SK-N-SH (cell line): ENCODE measurements around the gene RPS17. TPM values are rescaled to one million over a fixed set of nuclear protein-coding genes. Genes with fewer than 3 reads are reported as not detected.

ENCODE experiments used
- CTCF ChIA-PET: fragments of 300-600, 350-600 bp; formaldehyde crosslinking; extraction: SDS; loops from one replicate; lab custom pipeline; 2021; lab: Yijun Ruan, JAX
- POLR2A ChIA-PET: fragments of 350-600 bp; sonication (Branson Sonifier 250); formaldehyde crosslinking; extraction: SDS; loops from one replicate; lab custom pipeline; 2020; ENCODE audit warnings: antibody characterized with exemption, inconsistent platforms; lab: Yijun Ruan, JAX
- DNase-seq: peaks from one replicate; pipeline ENCODE4 v3.0.0; 2012
- H2AFZ ChIP-seq: fragments of 200-600 bp; sonication (generic); 2 replicates; pipeline ENCODE4 v1.8.1; 2016; ENCODE audit warnings: antibody characterized with exemption, mild to moderate bottlenecking, low read depth
- H3F3A ChIP-seq: fragments of 200-600 bp; sonication (generic); replicated peaks from 2 replicates; pipeline ENCODE3; 2016; ENCODE audit warnings: antibody characterized with exemption, mild to moderate bottlenecking; ENCODE audit not compliant: insufficient read depth
- H3K27ac ChIP-seq, 2 experiments: fragments of 200-500 bp in 1 of 2; fragments of 200-600 bp in 1 of 2; sonication (Bioruptor generic) in 1 of 2; sonication (generic), shearing (Covaris generic) in 1 of 2; 2 replicates each; pipeline versions ENCODE4 v1.5.1 to v1.6.1; 2014 to 2016; ENCODE audit warnings: low read depth in 2 of 2, inconsistent platforms in 1 of 2, low read length in 1 of 2, mild to moderate bottlenecking in 1 of 2, mixed read lengths in 1 of 2
- H3K27me3 ChIP-seq: fragments of 200-600 bp; sonication (generic), shearing (Covaris generic); 2 replicates; pipeline ENCODE4 v1.6.1; 2016; ENCODE audit warnings: mixed run types; ENCODE audit not compliant: insufficient read depth
- H3K36me3 ChIP-seq, 2 experiments: fragments of 200-500 bp in 1 of 2; fragments of 200-600 bp in 1 of 2; sonication (Bioruptor generic) in 1 of 2; sonication (generic) in 1 of 2; replicated peaks in 1 of 2; 2 replicates each; pipeline versions ENCODE3 to v1.5.1; 2014 to 2016; ENCODE audit warnings: low read length in 1 of 2, mild to moderate bottlenecking in 1 of 2; ENCODE audit not compliant: insufficient read depth in 2 of 2, control insufficient read depth in 1 of 2
- H3K4me1 ChIP-seq, 2 experiments: fragments of 200-500 bp in 1 of 2; fragments of 200-600 bp in 1 of 2; sonication (Bioruptor generic) in 1 of 2; sonication (generic), shearing (Covaris generic) in 1 of 2; 2 replicates each; pipeline versions ENCODE4 v1.5.1 to v1.6.1; 2014 to 2016; ENCODE audit warnings: low read depth in 1 of 2, low read length in 1 of 2, mixed run types in 1 of 2; ENCODE audit not compliant: insufficient read depth in 2 of 2, control insufficient read depth in 1 of 2
- H3K4me2 ChIP-seq: fragments of 200-600 bp; sonication (generic), shearing (Covaris generic); 2 replicates; pipeline ENCODE4 v1.6.1; 2017; ENCODE audit warnings: mixed run types
- H3K4me3 ChIP-seq, 2 experiments: fragments of 200-500 bp in 1 of 2; fragments of 200-600 bp in 1 of 2; sonication (Bioruptor generic) in 1 of 2; sonication (generic), shearing (Covaris generic) in 1 of 2; 2 replicates each; pipeline versions ENCODE4 v1.5.1 to v1.8.1; 2014 to 2016; ENCODE audit warnings: low read depth in 2 of 2, inconsistent platforms in 1 of 2, low read length in 1 of 2, mild to moderate bottlenecking in 1 of 2, mixed read lengths in 1 of 2, moderate library complexity in 1 of 2
- H3K79me2 ChIP-seq: fragments of 200-600 bp; sonication (generic); 2 replicates; pipeline ENCODE4 v1.8.1; 2017; ENCODE audit warnings: mild to moderate bottlenecking; ENCODE audit not compliant: insufficient read depth
- H3K9ac ChIP-seq: fragments of 200-600 bp; sonication (generic); 2 replicates; pipeline ENCODE4 v1.6.1; 2017; ENCODE audit warnings: mixed run types
- H3K9me2 ChIP-seq: fragments of 200-600 bp; sonication (generic); 2 replicates; pipeline ENCODE4 v1.6.1; 2017; ENCODE audit warnings: mixed run types
- H3K9me3 ChIP-seq: fragments of 200-600 bp; sonication (generic); 2 replicates; pipeline ENCODE4 v1.6.1; 2017; ENCODE audit warnings: mixed run types, mild to moderate bottlenecking, moderate library complexity
- H4K20me1 ChIP-seq: fragments of 200-600 bp; sonication (generic); 2 replicates; pipeline ENCODE4 v1.6.1; 2017; ENCODE audit warnings: mild to moderate bottlenecking, mixed run types; ENCODE audit not compliant: insufficient read depth
- CHD2 ChIP-seq: fragments of 150-350 bp; IDR thresholded peaks from 2 replicates; pipeline ENCODE4 v1.6.1; 2018; ENCODE audit warnings: low read length; ENCODE audit not compliant: partially characterized antibody
- ELF1 ChIP-seq: IDR thresholded peaks from 2 replicates; pipeline ENCODE4 v1.4.0; 2012
- EP300 ChIP-seq, 2 experiments: IDR thresholded peaks; 2 replicates each; pipeline versions ENCODE4 v1.4.0 to v1.6.1; 2012; ENCODE audit warnings: borderline replicate concordance in 1 of 2, low read depth in 1 of 2, low read length in 1 of 2
- EZH2phosphoT487 ChIP-seq: fragments of 200-600 bp; sonication (generic); IDR thresholded peaks from 2 replicates; pipeline ENCODE4 v1.6.1; 2017; ENCODE audit warnings: low read depth, mixed run types, mild to moderate bottlenecking, antibody characterized with exemption, moderate library complexity, borderline replicate concordance
- FOXJ3 ChIP-seq: sonication (generic); formaldehyde crosslinking; IDR thresholded peaks from 2 replicates; pipeline ENCODE4 v1.5.1; 2020; ENCODE audit warnings: mild to moderate bottlenecking, missing genetic modification reagents
- FOXM1 ChIP-seq: IDR thresholded peaks from 2 replicates; pipeline ENCODE4 v1.4.0; 2012; ENCODE audit warnings: low read depth, mild to moderate bottlenecking
- GABPA ChIP-seq: IDR thresholded peaks from 2 replicates; pipeline ENCODE4 v1.4.0; 2012; ENCODE audit warnings: low read depth, mild to moderate bottlenecking
- MEF2A ChIP-seq: IDR thresholded peaks from 2 replicates; pipeline ENCODE4 v1.4.0; 2012; ENCODE audit warnings: low read depth, borderline replicate concordance
- MXI1 ChIP-seq: IDR thresholded peaks from 2 replicates; pipeline ENCODE4 v1.6.1; 2012; ENCODE audit warnings: mild to moderate bottlenecking, low read depth, low read length, improper control_type of control experiment
- NRF1 ChIP-seq: IDR thresholded peaks from 2 replicates; pipeline ENCODE4 v1.6.1; 2012; ENCODE audit warnings: low read depth, mild to moderate bottlenecking, low read length
- POLR2AphosphoS5 ChIP-seq: IDR thresholded peaks from 2 replicates; pipeline ENCODE4 v1.6.1; 2012; ENCODE audit warnings: low read depth, low read length
- RAD21 ChIP-seq: IDR thresholded peaks from 2 replicates; pipeline ENCODE4 v1.6.1; 2012; ENCODE audit warnings: mild to moderate bottlenecking, low read length
- RFX5 ChIP-seq: IDR thresholded peaks from 2 replicates; pipeline ENCODE4 v1.6.1; 2012; ENCODE audit warnings: mild to moderate bottlenecking, improper control_type of control experiment, low read length
- RXRA ChIP-seq: IDR thresholded peaks from 2 replicates; pipeline ENCODE4 v1.4.0; 2012; ENCODE audit warnings: low read depth, mild to moderate bottlenecking, borderline replicate concordance
- SIN3A ChIP-seq: IDR thresholded peaks from 2 replicates; pipeline ENCODE4 v1.6.1; 2012; ENCODE audit warnings: low read depth, mild to moderate bottlenecking, low read length, moderate library complexity, borderline replicate concordance
- SMC3 ChIP-seq: IDR thresholded peaks from 2 replicates; pipeline ENCODE4 v1.6.1; 2012; ENCODE audit warnings: low read depth, low read length, improper control_type of control experiment
- TAF1 ChIP-seq: IDR thresholded peaks from 2 replicates; pipeline ENCODE4 v1.6.1; 2012; ENCODE audit warnings: low read depth, mild to moderate bottlenecking, low read length, moderate library complexity, borderline replicate concordance
- TCF12 ChIP-seq: IDR thresholded peaks from 2 replicates; pipeline ENCODE4 v1.4.0; 2012
- TEAD4 ChIP-seq: IDR thresholded peaks from 2 replicates; pipeline ENCODE4 v1.4.0; 2012; ENCODE audit warnings: mild to moderate bottlenecking, borderline replicate concordance; ENCODE audit not compliant: insufficient read depth
- YY1 ChIP-seq: IDR thresholded peaks from 2 replicates; pipeline ENCODE4 v1.4.0; 2012; ENCODE audit warnings: low read depth, mild to moderate bottlenecking
- WGBS: methylation state at CpG from one replicate; pipeline ENCODE4 v1.1.6; 2017; ENCODE audit warnings: low lambda C conversion rate; 5-methylcytosine and 5-hydroxymethylcytosine counted together
- polyA plus RNA-seq, 3 experiments: library from polyadenylated mRNA; depleted of rRNA; stranded (reverse); fragments of >200 nt; gene quantifications; 2 replicates each; pipeline ENCODE4 v1.2.3, GENCODE V29; 2012
- TF ChIP-seq, protein P1 (sequence below): IDR thresholded peaks from 2 replicates; pipeline ENCODE4 v1.4.0; 2012; ENCODE audit warnings: low read depth, borderline replicate concordance
- TF ChIP-seq, protein P2 (sequence below): IDR thresholded peaks from 2 replicates; pipeline ENCODE4 v1.4.0; 2012; ENCODE audit warnings: low read depth, borderline replicate concordance

The RPS17 gene
- polyA plus RNA-seq, 1 of the 3 experiments (the other 2 are of a cell fraction), result 9,168 TPM

DNA sequence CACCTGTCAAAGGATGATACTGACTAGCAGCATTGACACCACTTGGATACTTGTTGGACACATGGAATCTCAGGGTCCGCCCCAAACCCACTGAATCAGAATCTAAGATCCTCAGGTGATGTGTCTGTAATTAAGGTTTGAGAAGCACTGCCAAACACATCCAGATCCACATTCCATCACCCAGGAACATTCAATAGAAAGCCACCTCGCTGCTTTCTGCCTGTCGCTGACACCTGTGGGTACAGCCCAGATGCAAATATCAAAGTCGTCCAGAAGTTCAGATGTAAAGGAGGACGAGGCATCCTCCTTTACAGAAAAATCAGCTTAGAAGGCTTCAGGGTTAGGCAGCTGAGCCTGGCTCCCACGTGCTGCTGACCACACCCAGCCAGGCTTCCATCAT is 5.2 kb upstream of the RPS17 start:
- Histone ChIP-seq H2AFZ (no peak overlapping the region), H3K4me2 (no peak overlapping the region), H4K20me1 (no peaks in the 10 kb centered on the region), H3K4me3 (no peak overlapping the region), H3F3A (peaks cover 5% of the 10 kb centered on the region), H3K27ac (no peak overlapping the region), H3K9me3 (no peaks in the 10 kb centered on the region), H3K36me3 (no peaks in the 10 kb centered on the region), H3K4me1 (peaks cover 0 to 3% of the 10 kb centered on the region in 2 experiments; a peak in 1 of 4 replicates), H3K79me2 (peaks cover 4% of the 10 kb centered on the region; the same call in 1 of the 2 replicates), H3K9me2 (no peaks in the 10 kb centered on the region), H3K9ac (no peak overlapping the region), H3K27me3 (no peaks in the 10 kb centered on the region)
- DNase-seq, result no peak
- CTCF ChIA-PET, result interaction anchor here (2.2 kb wide), 1 partner anchor 15 kb away, joined by 7 read pairs; no protein-coding TSS in a partner anchor
- no peak for TF ChIP-seq YY1
- no peak for TF ChIP-seq RFX5
- TF ChIP-seq, protein P1, sequence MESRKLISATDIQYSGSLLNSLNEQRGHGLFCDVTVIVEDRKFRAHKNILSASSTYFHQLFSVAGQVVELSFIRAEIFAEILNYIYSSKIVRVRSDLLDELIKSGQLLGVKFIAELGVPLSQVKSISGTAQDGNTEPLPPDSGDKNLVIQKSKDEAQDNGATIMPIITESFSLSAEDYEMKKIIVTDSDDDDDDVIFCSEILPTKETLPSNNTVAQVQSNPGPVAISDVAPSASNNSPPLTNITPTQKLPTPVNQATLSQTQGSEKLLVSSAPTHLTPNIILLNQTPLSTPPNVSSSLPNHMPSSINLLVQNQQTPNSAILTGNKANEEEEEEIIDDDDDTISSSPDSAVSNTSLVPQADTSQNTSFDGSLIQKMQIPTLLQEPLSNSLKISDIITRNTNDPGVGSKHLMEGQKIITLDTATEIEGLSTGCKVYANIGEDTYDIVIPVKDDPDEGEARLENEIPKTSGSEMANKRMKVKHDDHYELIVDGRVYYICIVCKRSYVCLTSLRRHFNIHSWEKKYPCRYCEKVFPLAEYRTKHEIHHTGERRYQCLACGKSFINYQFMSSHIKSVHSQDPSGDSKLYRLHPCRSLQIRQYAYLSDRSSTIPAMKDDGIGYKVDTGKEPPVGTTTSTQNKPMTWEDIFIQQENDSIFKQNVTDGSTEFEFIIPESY, result no peak
- no peak for TF ChIP-seq ELF1
- no peak for TF ChIP-seq EZH2phosphoT487
- TF ChIP-seq FOXM1, result no peak
- no peak for TF ChIP-seq SIN3A
- no peak for TF ChIP-seq NRF1
- TF ChIP-seq TEAD4, result no peak
- TF ChIP-seq CHD2, result no peak
- no peak for TF ChIP-seq FOXJ3
- TF ChIP-seq TCF12, result no peak
- no peak for TF ChIP-seq MXI1
- no peak for TF ChIP-seq RXRA
- no peak for TF ChIP-seq RAD21
- no peak for TF ChIP-seq MEF2A
- TF ChIP-seq EP300 (IDR thresholded peaks at IDR 0.05; ENCODE audit: borderline replicate concordance in 1 of 2, low read depth in 1 of 2, low read length in 1 of 2), result no peak
- TF ChIP-seq, protein P2, sequence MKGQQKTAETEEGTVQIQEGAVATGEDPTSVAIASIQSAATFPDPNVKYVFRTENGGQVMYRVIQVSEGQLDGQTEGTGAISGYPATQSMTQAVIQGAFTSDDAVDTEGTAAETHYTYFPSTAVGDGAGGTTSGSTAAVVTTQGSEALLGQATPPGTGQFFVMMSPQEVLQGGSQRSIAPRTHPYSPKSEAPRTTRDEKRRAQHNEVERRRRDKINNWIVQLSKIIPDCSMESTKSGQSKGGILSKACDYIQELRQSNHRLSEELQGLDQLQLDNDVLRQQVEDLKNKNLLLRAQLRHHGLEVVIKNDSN, result no peak
- POLR2A ChIA-PET, result no interaction called here
- WGBS, result 79% methylated on average over 6 of the region's 6 CpGs

DNA sequence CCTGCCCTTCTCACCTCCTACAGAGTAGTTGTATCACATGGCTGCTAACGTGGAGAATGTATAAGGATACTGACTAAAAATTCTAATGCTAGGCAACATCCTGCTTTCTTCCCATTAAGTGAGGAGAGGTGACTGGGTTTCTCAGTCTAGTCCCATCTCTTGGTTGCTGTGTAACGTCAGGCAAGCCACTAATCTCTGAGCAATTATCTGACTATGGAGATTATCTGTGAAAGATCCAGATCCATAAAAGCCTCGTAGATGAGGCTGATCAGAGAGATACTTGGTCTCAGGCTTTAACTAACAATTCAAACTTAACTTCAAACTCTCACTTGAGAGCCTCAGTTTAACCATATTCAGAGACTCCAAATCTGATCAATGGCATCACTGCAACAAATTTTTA is 4.7 kb upstream of the RPS17 start:
- CTCF ChIA-PET, result interaction anchor here (2.2 kb wide), 1 partner anchor 14 kb away, joined by 7 read pairs; no protein-coding TSS in a partner anchor
- WGBS, result 37% methylated on average over 3 of the region's 3 CpGs

More for the DNA sequence above, 4.7 kb upstream of the RPS17 start:
- Histone ChIP-seq H3K9ac (no peak overlapping the region), H3K4me3 (no peak overlapping the region), H3K27me3 (no peaks in the 10 kb centered on the region), H3K36me3 (no peaks in the 10 kb centered on the region), H3K4me1 (peaks cover 0 to 3% of the 10 kb centered on the region in 2 experiments; a peak in 1 of 4 replicates), H2AFZ (no peak overlapping the region), H3F3A (peaks cover 5% of the 10 kb centered on the region), H3K9me2 (no peaks in the 10 kb centered on the region), H4K20me1 (no peaks in the 10 kb centered on the region), H3K9me3 (no peaks in the 10 kb centered on the region), H3K79me2 (peaks cover 7% of the 10 kb centered on the region), H3K27ac (no peak overlapping the region), H3K4me2 (no peak overlapping the region)
- no peak for DNase-seq
- POLR2A ChIA-PET, result no interaction called here
- TF ChIP-seq TCF12 (no peak), POLR2AphosphoS5 (no peak), EP300 (IDR thresholded peaks at IDR 0.05; ENCODE audit: borderline replicate concordance in 1 of 2, low read depth in 1 of 2, low read length in 1 of 2) (no peak), MEF2A (no peak), GABPA (no peak), TAF1 (no peak), SMC3 (no peak), FOXM1 (no peak)
- TF ChIP-seq, protein P2, result no peak
- TF ChIP-seq, protein P1, result no peak
